H1 (cell line): Measurements from ENCODE around the gene EED. TPM values are rescaled to one million over a fixed set of nuclear protein-coding genes. Genes with fewer than 3 reads are reported as not detected.

Experiments used
- ASH2L ChIP-seq: fragments of 200-600, 300-600 bp; sonication (generic); IDR thresholded peaks from one replicate; pipeline ENCODE4 v1.7.1; 2017; ENCODE audit warnings: low read length
- BRCA1 ChIP-seq: IDR thresholded peaks from 2 replicates; pipeline ENCODE4 v1.6.1; 2012; ENCODE audit warnings: low read depth, low read length, improper control_type of control experiment
- FOSL1 ChIP-seq: IDR thresholded peaks from 2 replicates; pipeline ENCODE4 v1.6.1; 2011; ENCODE audit warnings: mild to moderate bottlenecking, low read depth, low read length, moderate library complexity; ENCODE audit not compliant: insufficient read depth
- HDAC6 ChIP-seq: IDR thresholded peaks from one replicate; pipeline ENCODE4 v1.7.1; 2012; ENCODE audit warnings: low read depth, mild to moderate bottlenecking, inconsistent platforms, low read length, moderate library complexity
- MAFK ChIP-seq: IDR thresholded peaks from 2 replicates; pipeline ENCODE4 v1.6.1; 2012; ENCODE audit warnings: low read depth, mild to moderate bottlenecking, improper control_type of control experiment, low read length
- NRF1 ChIP-seq: IDR thresholded peaks from 2 replicates; pipeline ENCODE4 v1.6.1; 2011; ENCODE audit warnings: mild to moderate bottlenecking, low read depth, low read length, improper control_type of control experiment
- POLR2A ChIP-seq, 2 experiments: IDR thresholded peaks; 1 replicate in 1 of 2; 2 replicates in 1 of 2; pipeline ENCODE4 v1.6.1; 2011; ENCODE audit warnings: low read depth in 2 of 2, low read length in 2 of 2, mild to moderate bottlenecking in 2 of 2; ENCODE audit errors: control extremely low read depth in 1 of 2
- POLR2AphosphoS5 ChIP-seq: IDR thresholded peaks from 2 replicates; pipeline ENCODE4 v1.6.1; 2011; ENCODE audit warnings: low read depth, low read length
- RFX5 ChIP-seq: IDR thresholded peaks from 2 replicates; pipeline ENCODE4 v1.6.1; 2011; ENCODE audit warnings: low read depth, low read length, improper control_type of control experiment, borderline replicate concordance
- RNF2 ChIP-seq: fragments of 200-900, 300-1000 bp; sonication (generic); IDR thresholded peaks from 2 replicates; pipeline ENCODE4 v1.7.1; 2016; ENCODE audit warnings: borderline replicate concordance, low read depth, mild to moderate bottlenecking, antibody characterized with exemption, low read length; ENCODE audit not compliant: poor library complexity, severe bottlenecking; ENCODE audit errors: missing control alignments
- SAP30 ChIP-seq: fragments of 300-600 bp; sonication (generic); IDR thresholded peaks from 2 replicates; pipeline ENCODE4 v1.7.1; 2012; ENCODE audit warnings: low read length, moderate library complexity, mild to moderate bottlenecking, inconsistent platforms; ENCODE audit not compliant: insufficient read depth, insufficient replicate concordance
- SIX5 ChIP-seq: IDR thresholded peaks from 2 replicates; pipeline ENCODE4 v1.6.1; 2011; ENCODE audit warnings: mild to moderate bottlenecking, low read depth, low read length
- SP2 ChIP-seq: IDR thresholded peaks from 2 replicates; pipeline ENCODE4 v1.6.1; 2012; ENCODE audit warnings: mild to moderate bottlenecking, low read length, inconsistent platforms
- TAF7 ChIP-seq: optimal IDR thresholded peaks from 2 replicates; pipeline ENCODE3; 2011; ENCODE audit warnings: low read depth, mild to moderate bottlenecking, inconsistent platforms, low read length, moderate library complexity, borderline replicate concordance
- TBP ChIP-seq: IDR thresholded peaks from 2 replicates; pipeline ENCODE4 v1.6.1; 2011; ENCODE audit warnings: low read depth, low read length, improper control_type of control experiment
- TEAD4 ChIP-seq: IDR thresholded peaks from 2 replicates; pipeline ENCODE4 v1.6.1; 2012; ENCODE audit warnings: low read depth, low read length, inconsistent platforms, mixed read lengths
- YY1 ChIP-seq: IDR thresholded peaks from 2 replicates; pipeline ENCODE4 v1.6.1; 2011; ENCODE audit warnings: low read depth, mild to moderate bottlenecking, low read length
- polyA plus RNA-seq, 7 experiments: library from polyadenylated mRNA; depleted of rRNA in 3 of 7; stranded (reverse) in 5 of 7; unstranded in 2 of 7; fragments of >200 nt in 5 of 7; fragments of 200-250 nt in 2 of 7; gene quantifications; 1 replicate in 5 of 7; 2 replicates in 1 of 7; 4 replicates in 1 of 7; pipeline versions ENCODE4 v1.2.1 to v1.2.3, GENCODE V29; 2011 to 2013; ENCODE audit warnings: missing spikeins in 2 of 7, mixed read lengths in 2 of 7
- total RNA-seq: library from RNA; stranded (reverse); fragmentation: NEBNext Ultra II Directional; extraction: Animal tissue kit (Norgen Biotek cat#: 25700); gene quantifications from 2 replicates; pipeline ENCODE4 v1.2.1, GENCODE V29; 2021
- TF ChIP-seq, protein P1 (sequence below): IDR thresholded peaks from 2 replicates; pipeline ENCODE4 v1.6.1; 2011; ENCODE audit warnings: low read length, improper control_type of control experiment
- TF ChIP-seq, protein P2 (sequence below), 3 experiments: IDR thresholded peaks; 1 replicate in 2 of 3; 2 replicates in 1 of 3; pipeline versions ENCODE4 v1.5.1 to v1.6.1; 2011; ENCODE audit warnings: low read length in 3 of 3, mild to moderate bottlenecking in 3 of 3, inconsistent platforms in 2 of 3, low read depth in 1 of 3, moderate library complexity in 1 of 3; ENCODE audit not compliant: insufficient read depth in 1 of 3; ENCODE audit errors: control extremely low read depth in 1 of 3
- TF ChIP-seq, protein P3 (sequence below): IDR thresholded peaks from 2 replicates; pipeline ENCODE4 v1.6.1; 2011; ENCODE audit warnings: low read depth, mild to moderate bottlenecking, low read length; ENCODE audit not compliant: insufficient read depth

Gene EED
- total and polyA plus RNA-seq, 2 of the 8 experiments (the other 6 are each of a cell fraction or from before 2014, with no cell fraction given) = 12.6 to 26.9 TPM

DNA sequence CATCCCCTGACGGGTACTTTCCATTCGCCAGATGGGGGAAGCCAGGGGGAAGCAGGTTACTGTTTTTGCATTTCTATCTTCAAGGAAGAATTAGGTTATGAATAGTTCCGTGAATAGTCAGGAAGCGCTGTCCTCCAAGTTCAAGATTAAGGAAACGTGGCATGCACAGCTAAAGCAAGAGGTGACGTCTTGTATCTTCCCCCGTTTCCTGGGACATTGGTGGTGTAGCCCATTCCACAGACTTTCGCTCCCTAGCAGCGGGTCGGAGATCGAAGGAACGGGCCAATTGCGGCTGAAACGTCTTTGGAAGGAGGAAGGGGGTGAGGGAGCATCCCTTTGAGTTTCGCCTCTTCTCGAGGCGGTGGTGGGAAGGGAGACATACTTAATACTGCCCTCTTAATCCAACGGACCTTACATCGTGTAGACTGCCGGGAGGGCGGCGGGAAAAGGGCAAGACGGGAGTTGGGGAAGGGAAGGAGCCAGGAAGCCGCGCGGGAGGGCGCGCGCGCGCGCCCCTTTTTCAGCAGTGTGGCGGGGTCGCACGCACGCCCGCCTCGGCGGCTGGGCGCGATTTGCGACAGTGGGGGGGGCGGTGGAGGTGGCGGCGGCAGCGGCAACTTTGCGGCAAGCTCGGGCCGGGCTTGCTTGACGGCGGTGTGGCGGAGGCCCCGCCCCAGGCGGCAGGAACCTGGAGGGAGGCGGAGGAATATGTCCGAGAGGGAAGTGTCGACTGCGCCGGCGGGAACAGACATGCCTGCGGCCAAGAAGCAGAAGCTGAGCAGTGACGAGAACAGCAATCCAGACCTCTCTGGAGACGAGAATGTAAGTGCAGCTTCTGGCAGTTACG, at the start of gene EED (continued):
- TF ChIP-seq HDAC6 (no peak), RFX5 (no peak), ASH2L (peak; percentile 100), SIX5 (peak; percentile 43), TEAD4 (no peak), FOSL1 (0 out of 2 replicates have a peak, but pooled peaks have one; percentile 8), NRF1 (peak; percentile 93; the same call in 1 of the 2 replicates), TAF7 (peak; percentile 95), TBP (peak; percentile 82), RNF2 (no peak), SP2 (no peak), BRCA1 (peak; percentile 29; the same call in 1 of the 2 replicates), YY1 (0 out of 2 replicates have a peak, but pooled peaks have one; percentile 27), MAFK (no peak), SAP30 (no peak), POLR2AphosphoS5 (peak; percentile 95), POLR2A (IDR thresholded peaks at IDR 0.05; ENCODE audit: control extremely low read depth in 1 of 2, low read depth in 2 of 2, low read length in 2 of 2) (peak; percentile 85 to 96)
- TF ChIP-seq, protein P1, sequence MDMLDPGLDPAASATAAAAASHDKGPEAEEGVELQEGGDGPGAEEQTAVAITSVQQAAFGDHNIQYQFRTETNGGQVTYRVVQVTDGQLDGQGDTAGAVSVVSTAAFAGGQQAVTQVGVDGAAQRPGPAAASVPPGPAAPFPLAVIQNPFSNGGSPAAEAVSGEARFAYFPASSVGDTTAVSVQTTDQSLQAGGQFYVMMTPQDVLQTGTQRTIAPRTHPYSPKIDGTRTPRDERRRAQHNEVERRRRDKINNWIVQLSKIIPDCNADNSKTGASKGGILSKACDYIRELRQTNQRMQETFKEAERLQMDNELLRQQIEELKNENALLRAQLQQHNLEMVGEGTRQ = no peak
- TF ChIP-seq, protein P2, sequence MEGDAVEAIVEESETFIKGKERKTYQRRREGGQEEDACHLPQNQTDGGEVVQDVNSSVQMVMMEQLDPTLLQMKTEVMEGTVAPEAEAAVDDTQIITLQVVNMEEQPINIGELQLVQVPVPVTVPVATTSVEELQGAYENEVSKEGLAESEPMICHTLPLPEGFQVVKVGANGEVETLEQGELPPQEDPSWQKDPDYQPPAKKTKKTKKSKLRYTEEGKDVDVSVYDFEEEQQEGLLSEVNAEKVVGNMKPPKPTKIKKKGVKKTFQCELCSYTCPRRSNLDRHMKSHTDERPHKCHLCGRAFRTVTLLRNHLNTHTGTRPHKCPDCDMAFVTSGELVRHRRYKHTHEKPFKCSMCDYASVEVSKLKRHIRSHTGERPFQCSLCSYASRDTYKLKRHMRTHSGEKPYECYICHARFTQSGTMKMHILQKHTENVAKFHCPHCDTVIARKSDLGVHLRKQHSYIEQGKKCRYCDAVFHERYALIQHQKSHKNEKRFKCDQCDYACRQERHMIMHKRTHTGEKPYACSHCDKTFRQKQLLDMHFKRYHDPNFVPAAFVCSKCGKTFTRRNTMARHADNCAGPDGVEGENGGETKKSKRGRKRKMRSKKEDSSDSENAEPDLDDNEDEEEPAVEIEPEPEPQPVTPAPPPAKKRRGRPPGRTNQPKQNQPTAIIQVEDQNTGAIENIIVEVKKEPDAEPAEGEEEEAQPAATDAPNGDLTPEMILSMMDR (IDR thresholded peaks at IDR 0.05; ENCODE audit: control extremely low read depth in 1 of 3, insufficient read depth in 1 of 3, low read depth in 1 of 3, low read length in 3 of 3) = no peak
- TF ChIP-seq, protein P3, sequence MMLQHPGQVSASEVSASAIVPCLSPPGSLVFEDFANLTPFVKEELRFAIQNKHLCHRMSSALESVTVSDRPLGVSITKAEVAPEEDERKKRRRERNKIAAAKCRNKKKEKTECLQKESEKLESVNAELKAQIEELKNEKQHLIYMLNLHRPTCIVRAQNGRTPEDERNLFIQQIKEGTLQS = peak; percentile 86
